IMR-90 (cell line): Measurements from ENCODE around the gene CAMTA1.

Source experiments
- BHLHE40 ChIP-seq: fragments of 150-350 bp; IDR thresholded peaks from 2 replicates; pipeline ENCODE4 v1.6.1; 2016; ENCODE audit warnings: mild to moderate bottlenecking, low read depth, low read length
- CEBPB ChIP-seq: IDR thresholded peaks from 2 replicates; pipeline ENCODE4 v1.6.1; 2012; ENCODE audit warnings: low read depth, low read length, improper control_type of control experiment
- CTCF ChIP-seq: conservative IDR thresholded peaks from 2 replicates; pipeline ENCODE4 v1.5.1; 2012; ENCODE audit warnings: mild to moderate bottlenecking, low read depth, low read length, improper control_type of control experiment
- ELK1 ChIP-seq: fragments of 150-350 bp; IDR thresholded peaks from 2 replicates; pipeline ENCODE4 v1.6.1; 2016; ENCODE audit warnings: low read depth, mild to moderate bottlenecking, low read length, moderate library complexity, borderline replicate concordance
- FOS ChIP-seq: fragments of 150-350 bp; IDR thresholded peaks from 2 replicates; pipeline ENCODE4 v1.6.1; 2016; ENCODE audit warnings: low read depth, low read length
- MAFK ChIP-seq: IDR thresholded peaks from 2 replicates; pipeline ENCODE4 v1.6.1; 2012; ENCODE audit warnings: low read depth, low read length, improper control_type of control experiment
- MAZ ChIP-seq: IDR thresholded peaks from 2 replicates; pipeline ENCODE4 v1.6.1; 2012; ENCODE audit warnings: low read depth, mild to moderate bottlenecking, low read length, improper control_type of control experiment, moderate library complexity, borderline replicate concordance
- NFE2L2 ChIP-seq: fragments of 150-350 bp; IDR thresholded peaks from 2 replicates; pipeline ENCODE4 v1.6.1; 2016; ENCODE audit warnings: low read depth, mild to moderate bottlenecking, low read length
- POLR2A ChIP-seq: IDR thresholded peaks from 2 replicates; pipeline ENCODE4 v1.6.1; 2012; ENCODE audit warnings: mild to moderate bottlenecking, low read depth, low read length
- RCOR1 ChIP-seq: IDR thresholded peaks from 2 replicates; pipeline ENCODE4 v1.6.1; 2012; ENCODE audit warnings: mild to moderate bottlenecking, low read length, improper control_type of control experiment; ENCODE audit not compliant: insufficient replicate concordance
- RFX5 ChIP-seq: IDR thresholded peaks from 2 replicates; pipeline ENCODE4 v1.8.0; 2012; ENCODE audit warnings: low read depth, mild to moderate bottlenecking, low read length, moderate library complexity
- SMC3 ChIP-seq: fragments of 150-350 bp; IDR thresholded peaks from 2 replicates; pipeline ENCODE4 v1.6.1; 2016; ENCODE audit warnings: low read depth, mild to moderate bottlenecking, antibody characterized with exemption, low read length, moderate library complexity

GRCh38 chr1:7333620-7334019, 548.4 kb downstream of the CAMTA1 start:
- TF ChIP-seq CTCF (no peak), SMC3 (no peak), BHLHE40 (no peak), CEBPB (no peak), POLR2A (no peak), FOS (no peak), MAFK (no peak), NFE2L2 (no peak), RCOR1 (no peak), ELK1 (no peak), MAZ (no peak), RFX5 (no peak)
